ENCODE measurements around the gene NDUFA6. TPM values are rescaled to one million over a fixed set of nuclear protein-coding genes. Genes with fewer than 3 reads are reported as not detected.

NDUFA6 gene
- total and polyA plus RNA-seq, 2 of the 13 experiments (the other 11 are each of a cell fraction or from before 2014, with no cell fraction given): 68.5 to 87.8 TPM

GRCh38 chr22:42079319-42080251 is 11.0 kb downstream of the NDUFA6 start, which contains the start of gene SMDT1 (continued):
- peak; percentile 40; the same call in 1 of the 2 replicates for TF ChIP-seq ZNF609 (CRISPR knock-in tag; IDR thresholded peaks at IDR 0.05; ENCODE audit: borderline replicate concordance)
- TF ChIP-seq BATF2 (CRISPR knock-in tag; IDR thresholded peaks at IDR 0.05): 0 out of 2 replicates have a peak, but pooled peaks have one; percentile 57
- no peak for TF ChIP-seq DPF2 (CRISPR knock-in tag; IDR thresholded peaks at IDR 0.05; ENCODE audit: borderline replicate concordance, low read depth)
- peak; percentile 76 for TF ChIP-seq MED1 (CRISPR knock-in tag; IDR thresholded peaks at IDR 0.05)
- TF ChIP-seq ZNF841 (CRISPR knock-in tag; IDR thresholded peaks at IDR 0.05; ENCODE audit: borderline replicate concordance): no peak
- peak; percentile 71 for TF ChIP-seq KDM2A (CRISPR knock-in tag; IDR thresholded peaks at IDR 0.05; ENCODE audit: borderline replicate concordance, low read depth)
- no peak for TF ChIP-seq ZKSCAN8 (CRISPR knock-in tag; IDR thresholded peaks at IDR 0.05; ENCODE audit: borderline replicate concordance)

Data from HepG2 (cell line).